Upper lobe of left lung (tissue), 6 donors: Measurements from ENCODE around the gene ZC2HC1B. TPM values are rescaled to one million over a fixed set of nuclear protein-coding genes. Genes with fewer than 3 reads are reported as not detected.

Experiments used
- ATAC-seq, 2 donors: fragments of 200-7000 bp; cut with Tn5 transposase; one replicate each; pipeline ENCODE4 v1.9.1; 2022; ENCODE audit warnings: mild to moderate bottlenecking in 2 of 2, moderate library complexity in 2 of 2; ENCODE audit not compliant: low FRiP score in 2 of 2
- DNase-seq, 2 donors: peaks; one replicate each; pipeline ENCODE4 v3.0.0-alpha.2; 2019 to 2020
- H3K27ac ChIP-seq, 4 donors: fragments of 200-600 bp; sonication (generic); one replicate each; pipeline ENCODE4 v1.5.1; 2016 to 2019
- H3K27me3 ChIP-seq, 4 donors: fragments of 200-600 bp; sonication (generic); one replicate each; pipeline ENCODE4 v1.5.1; 2017 to 2019
- H3K36me3 ChIP-seq, 4 donors: fragments of 200-600 bp; sonication (generic); one replicate each; pipeline ENCODE4 v1.5.1; 2016 to 2019
- H3K4me1 ChIP-seq, 4 donors: fragments of 200-600 bp; sonication (generic); one replicate each; pipeline ENCODE4 v1.5.1; 2018 to 2019
- H3K4me3 ChIP-seq, 4 donors: fragments of 200-600 bp; sonication (generic); one replicate each; pipeline ENCODE4 v1.5.1; 2017 to 2019; ENCODE audit warnings: mild to moderate bottlenecking in 2 of 4, moderate library complexity in 1 of 4
- H3K9me3 ChIP-seq, 4 donors: fragments of 200-600 bp; sonication (generic); one replicate each; pipeline ENCODE4 v1.5.1; 2018 to 2019
- EP300 ChIP-seq, 4 donors: sonication (generic); formaldehyde crosslinking; IDR thresholded peaks; one replicate each; pipeline ENCODE4 v1.5.1; 2017; ENCODE audit warnings: antibody characterized with exemption in 4 of 4, control low read depth in 2 of 4
- POLR2A ChIP-seq, 4 donors: fragments of 450-650 bp; IDR thresholded peaks; one replicate each; pipeline ENCODE4 v1.5.1; 2016 to 2017; ENCODE audit warnings: antibody characterized with exemption in 4 of 4, mild to moderate bottlenecking in 2 of 4
- POLR2AphosphoS5 ChIP-seq, 2 donors: sonication (generic); formaldehyde crosslinking; IDR thresholded peaks; one replicate each; pipeline ENCODE4 v1.5.1; 2017; ENCODE audit warnings: antibody characterized with exemption in 2 of 2
- WGBS, 2 donors: methylation state at CpG; one replicate each; pipeline ENCODE4 v1.1.5; 2017 to 2018; 5-methylcytosine and 5-hydroxymethylcytosine counted together
- total RNA-seq, 6 donors: library from RNA; depleted of rRNA in 4 of 6; stranded (reverse); fragments of >200 nt in 4 of 6; gene quantifications; one replicate each; pipeline versions ENCODE4 v1.1.0 to v1.2.1, GENCODE V29; 2016 to 2021
- TF ChIP-seq, protein P1 (sequence below), 6 experiments: fragments of 450-650 bp in 4 of 6; fragments of 200-600 bp in 2 of 6; sonication (generic) in 2 of 6; IDR thresholded peaks; one replicate each; pipeline ENCODE4 v1.5.1; 2016 to 2019; ENCODE audit warnings: antibody characterized with exemption in 6 of 6
- donor health status: DM: no; HTN: no; CAD: no; lungs with moderate emphysema.
- donor health status: DM: no; HTN: yes; CAD: no; lungs with severe emphysema.

ZC2HC1B gene
- total RNA-seq, 6 donors from 2014 or later, result not detected

DNA sequence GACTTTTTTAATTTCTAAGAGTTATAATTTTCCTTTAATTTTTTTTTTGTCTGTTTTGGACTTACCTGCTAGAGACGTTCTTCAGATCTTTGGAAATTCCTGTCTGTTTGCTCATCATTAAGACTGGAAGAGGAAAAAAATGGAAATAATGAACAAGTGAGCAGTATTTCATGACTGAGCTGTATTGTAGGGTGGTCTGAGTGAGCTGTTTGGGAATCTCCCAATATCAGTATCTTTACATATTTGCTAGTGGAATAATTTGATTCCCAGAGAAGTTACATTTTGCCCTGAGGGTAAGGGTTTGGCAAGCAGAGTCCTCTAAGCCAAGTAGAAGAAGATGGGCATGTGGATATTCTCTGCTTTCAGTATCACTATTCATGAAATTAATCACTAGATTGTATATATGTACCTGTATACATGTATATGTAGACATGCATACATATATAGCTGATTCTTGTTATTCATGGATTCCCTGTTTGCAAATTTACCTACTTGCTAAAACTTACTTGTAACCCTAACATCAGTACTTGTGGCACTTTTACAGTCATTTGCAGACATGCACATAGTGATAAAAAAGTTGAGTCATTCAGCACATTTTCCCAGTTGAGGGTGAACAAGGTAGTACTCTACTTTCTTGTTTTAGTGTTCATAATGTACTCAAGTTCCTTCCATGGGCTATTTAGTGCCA is 13.5 kb downstream of the ZC2HC1B start:
- Histone ChIP-seq H3K27me3 (no peaks in the 10 kb centered on the region), H3K9me3 (peaks cover 0 to 7% (median 0%) of the 10 kb centered on the region in 4 donors), H3K4me3 (no peak overlapping the region), H3K27ac (no peak overlapping the region), H3K36me3 (no peaks in the 10 kb centered on the region), H3K4me1 (no peaks in the 10 kb centered on the region)
- TF ChIP-seq, protein P1, sequence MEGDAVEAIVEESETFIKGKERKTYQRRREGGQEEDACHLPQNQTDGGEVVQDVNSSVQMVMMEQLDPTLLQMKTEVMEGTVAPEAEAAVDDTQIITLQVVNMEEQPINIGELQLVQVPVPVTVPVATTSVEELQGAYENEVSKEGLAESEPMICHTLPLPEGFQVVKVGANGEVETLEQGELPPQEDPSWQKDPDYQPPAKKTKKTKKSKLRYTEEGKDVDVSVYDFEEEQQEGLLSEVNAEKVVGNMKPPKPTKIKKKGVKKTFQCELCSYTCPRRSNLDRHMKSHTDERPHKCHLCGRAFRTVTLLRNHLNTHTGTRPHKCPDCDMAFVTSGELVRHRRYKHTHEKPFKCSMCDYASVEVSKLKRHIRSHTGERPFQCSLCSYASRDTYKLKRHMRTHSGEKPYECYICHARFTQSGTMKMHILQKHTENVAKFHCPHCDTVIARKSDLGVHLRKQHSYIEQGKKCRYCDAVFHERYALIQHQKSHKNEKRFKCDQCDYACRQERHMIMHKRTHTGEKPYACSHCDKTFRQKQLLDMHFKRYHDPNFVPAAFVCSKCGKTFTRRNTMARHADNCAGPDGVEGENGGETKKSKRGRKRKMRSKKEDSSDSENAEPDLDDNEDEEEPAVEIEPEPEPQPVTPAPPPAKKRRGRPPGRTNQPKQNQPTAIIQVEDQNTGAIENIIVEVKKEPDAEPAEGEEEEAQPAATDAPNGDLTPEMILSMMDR (IDR thresholded peaks at IDR 0.05), result no peak
- TF ChIP-seq POLR2AphosphoS5 (IDR thresholded peaks at IDR 0.05) (no peak), EP300 (IDR thresholded peaks at IDR 0.05) (no peak), POLR2A (IDR thresholded peaks at IDR 0.05) (no peak)
- 87 to 93% methylated on average over 1 of the region's 1 CpG for WGBS, 2 donors
- DNase-seq (no peak), ATAC-seq (no peak)

DNA sequence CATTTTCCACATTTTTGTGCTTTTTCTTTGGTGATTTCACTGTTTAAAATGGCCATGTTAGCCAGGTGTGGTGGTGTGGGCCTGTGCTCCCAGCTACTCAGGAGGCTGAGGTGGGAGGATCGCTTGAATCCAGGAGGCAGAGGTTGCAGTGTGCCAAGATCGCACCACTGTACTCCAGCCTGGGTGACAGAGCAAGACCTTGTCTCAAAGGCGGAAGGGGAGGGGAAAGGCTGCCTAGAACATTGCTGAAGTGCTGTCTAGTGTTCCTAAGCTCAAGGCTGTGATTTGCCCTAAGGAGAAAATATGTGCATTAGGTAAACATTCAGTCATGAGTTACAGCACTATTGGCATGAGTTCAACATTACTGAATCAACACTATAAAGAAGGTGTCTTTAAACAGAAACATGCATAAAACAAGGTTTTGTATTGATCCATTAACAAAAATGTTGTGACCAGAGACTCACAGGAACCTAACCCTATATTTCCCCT is 14.0 kb downstream of the ZC2HC1B start:
- WGBS, 2 donors, result 77 to 81% methylated on average over 3 of the region's 3 CpGs
- Histone ChIP-seq H3K9me3 (peaks cover 0 to 7% (median 0%) of the 10 kb centered on the region in 4 donors), H3K4me1 (no peaks in the 10 kb centered on the region), H3K36me3 (no peaks in the 10 kb centered on the region), H3K27ac (no peak overlapping the region), H3K27me3 (no peaks in the 10 kb centered on the region), H3K4me3 (no peak overlapping the region)
- TF ChIP-seq EP300 (IDR thresholded peaks at IDR 0.05) (no peak), POLR2A (IDR thresholded peaks at IDR 0.05) (no peak), POLR2AphosphoS5 (IDR thresholded peaks at IDR 0.05) (no peak)
- TF ChIP-seq, protein P1 (IDR thresholded peaks at IDR 0.05), result no peak
- ATAC-seq (no peak), DNase-seq (no peak)

DNA sequence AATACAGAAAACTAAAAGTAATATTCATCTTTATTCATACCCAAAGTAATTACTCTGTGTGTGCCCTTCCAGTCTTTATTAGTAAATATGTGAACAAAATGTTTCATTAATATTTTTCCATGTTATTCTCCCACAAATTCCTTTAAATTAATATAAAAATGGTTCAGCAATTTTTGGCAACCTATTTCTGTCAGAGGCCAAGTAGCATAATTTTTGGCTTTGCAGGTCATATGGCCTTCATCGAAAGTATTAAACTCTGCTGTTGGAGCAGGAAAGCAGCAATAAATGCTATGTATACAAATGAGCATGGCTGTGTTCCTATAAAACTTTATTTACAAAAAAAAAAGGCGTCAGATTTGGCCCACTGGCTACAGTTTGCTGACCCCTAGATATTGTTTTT is 16.1 kb downstream of the ZC2HC1B start:
- DNase-seq, result no peak
- no peak overlapping the region for H3K27ac ChIP-seq
- H3K4me3 ChIP-seq, result no peak overlapping the region
- no peaks in the 10 kb centered on the region for H3K36me3 ChIP-seq
- H3K9me3 ChIP-seq, result peaks cover 0 to 1% (median 0%) of the 10 kb centered on the region in 4 donors
- no peaks in the 10 kb centered on the region for H3K27me3 ChIP-seq
- WGBS, 2 donors, result 89 to 95% methylated on average over 2 of the region's 2 CpGs
- no peak for ATAC-seq
- no peaks in the 10 kb centered on the region for H3K4me1 ChIP-seq
- TF ChIP-seq, protein P1 (IDR thresholded peaks at IDR 0.05), result no peak
- TF ChIP-seq EP300 (IDR thresholded peaks at IDR 0.05), result no peak
- no peak for TF ChIP-seq POLR2A (IDR thresholded peaks at IDR 0.05)
- TF ChIP-seq POLR2AphosphoS5 (IDR thresholded peaks at IDR 0.05), result no peak

DNA sequence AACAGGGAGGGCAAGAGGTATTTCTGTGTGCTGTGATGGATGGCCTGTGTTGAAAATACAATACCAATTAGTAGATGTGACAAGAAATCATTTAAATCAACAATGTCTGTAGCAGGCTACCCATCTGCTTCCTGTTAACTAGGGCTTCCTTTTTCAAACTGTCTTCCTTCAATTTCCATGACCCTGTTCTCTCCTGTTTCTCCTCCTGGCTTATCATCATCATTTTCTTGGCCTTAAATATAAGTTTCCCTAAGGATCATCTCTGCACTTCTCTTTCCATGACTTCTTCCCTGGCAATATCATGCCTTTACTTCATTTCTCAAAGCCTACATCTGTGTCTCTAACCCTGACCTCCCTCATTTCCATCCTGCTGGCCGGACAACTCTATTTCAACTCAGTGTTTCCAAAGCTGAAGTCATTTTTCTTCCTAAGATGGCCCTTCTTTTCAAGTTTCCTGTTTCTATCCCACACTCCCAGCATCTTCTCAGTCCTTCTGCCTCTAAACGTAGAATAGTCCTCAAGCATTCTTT is 18.2 kb downstream of the ZC2HC1B start:
- Histone ChIP-seq H3K4me3 (no peak overlapping the region), H3K36me3 (no peaks in the 10 kb centered on the region), H3K27me3 (no peaks in the 10 kb centered on the region), H3K4me1 (no peaks in the 10 kb centered on the region), H3K27ac (no peak overlapping the region), H3K9me3 (no peaks in the 10 kb centered on the region)
- WGBS, 2 donors, result 67 to 75% methylated on average over 2 of the region's 2 CpGs
- DNase-seq (no peak), ATAC-seq (peak in 1 of 2 donors; percentile 31)
- TF ChIP-seq EP300 (IDR thresholded peaks at IDR 0.05) (no peak), POLR2AphosphoS5 (IDR thresholded peaks at IDR 0.05) (no peak), POLR2A (IDR thresholded peaks at IDR 0.05) (no peak)
- TF ChIP-seq, protein P1 (IDR thresholded peaks at IDR 0.05), result no peak
